Measurements from ENCODE around the gene CYP1A2. TPM values are rescaled to one million over a fixed set of nuclear protein-coding genes. Genes with fewer than 3 reads are reported as not detected.
A peak's percentile ranks its signal among the peaks of the same experiment; 100 is the strongest.

Gene CYP1A2
- total and polyA plus RNA-seq, 9 of the 15 experiments (the other 6 are each of a cell fraction or from before 2014, with no cell fraction given) = not detected

DNA sequence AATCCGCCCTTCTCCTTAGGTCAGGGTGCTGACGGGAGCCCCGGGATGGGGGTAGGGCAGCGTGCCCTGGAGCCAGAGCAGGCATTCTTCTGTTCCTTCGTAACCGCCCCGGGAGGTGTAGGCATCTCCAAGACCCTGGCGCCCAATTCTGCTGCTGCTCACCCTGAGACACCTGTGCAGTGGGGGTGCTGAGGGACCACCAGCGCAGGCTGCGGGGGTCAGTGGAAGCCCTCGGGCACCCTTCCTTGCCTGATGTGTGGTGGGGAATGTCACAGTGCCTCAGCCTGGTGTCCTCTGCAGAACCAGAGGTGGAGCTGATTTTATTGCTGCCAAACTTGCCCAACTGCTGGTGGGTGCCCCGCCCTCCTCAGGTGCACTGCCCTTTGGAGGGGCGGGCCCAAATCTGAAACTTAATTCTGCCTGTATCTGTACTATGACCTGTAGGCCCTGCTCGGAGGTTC is 40.6 kb downstream of the CYP1A2 start:
- ChIA-PET CTCF (ENCODE audit: low intra/inter-chr PET ratio) (no interaction called here), POLR2A (interaction anchor here (0.5 kb wide), 1 partner anchor 7 kb away, joined by 3 read pairs; no protein-coding TSS in a partner anchor)
- peaks cover 74% of the 10 kb centered on the region; the same call in 2 of the 3 replicates for H3K36me3 ChIP-seq (ENCODE audit: control insufficient read depth, insufficient read depth, low read length)
- no peak overlapping the region for H3K4me3 ChIP-seq
- H3K9ac ChIP-seq (ENCODE audit: insufficient read depth in 1 of 2, low read depth in 2 of 2, low read length in 2 of 2) = peak overlapping the region in 1 of 2 experiments; percentile 21; a peak in 1 of 4 replicates
- peaks cover 31 to 56% of the 10 kb centered on the region in 2 experiments for H3K4me1 ChIP-seq (replicated peaks in 1 of 2; ENCODE audit: control insufficient read depth in 2 of 2, insufficient read depth in 2 of 2, low read length in 2 of 2)
- no peak for ATAC-seq
- TF ChIP-seq ZNF165 (CRISPR knock-in tag; IDR thresholded peaks at IDR 0.05; ENCODE audit: borderline replicate concordance) (no peak), POLR2G (IDR thresholded peaks at IDR 0.05; ENCODE audit: low read depth, low read length) (0 out of 2 replicates have a peak, but pooled peaks have one; percentile 18), POLR2H (tag; IDR thresholded peaks at IDR 0.05; ENCODE audit: low read depth) (no peak), DNMT1 (IDR thresholded peaks at IDR 0.05) (no peak), RBM14 (IDR thresholded peaks at IDR 0.05; ENCODE audit: borderline replicate concordance, insufficient read depth, low read depth, low read length) (no peak), RBFOX2 (IDR thresholded peaks at IDR 0.05; ENCODE audit: low read depth, low read length) (0 out of 2 replicates have a peak, but pooled peaks have one; percentile 29), MYBL2 (IDR thresholded peaks at IDR 0.05; ENCODE audit: low read depth) (no peak), MYBL2 (CRISPR knock-in tag; IDR thresholded peaks at IDR 0.05; ENCODE audit: borderline replicate concordance) (no peak)
- no peak overlapping the region for H3K4me2 ChIP-seq (ENCODE audit: insufficient read depth, low read length)
- intact Hi-C loops (cut with micrococcal nuclease) (no loop called here), in situ Hi-C loops (cut with MboI) (no loop called here)
- 87% methylated on average over 14 of the region's 14 CpGs for WGBS (ENCODE audit: insufficient coverage, low coverage, missing lambda C conversion rate)
- no peaks in the 10 kb centered on the region for H3K27me3 ChIP-seq (ENCODE audit: control insufficient read depth in 2 of 2, insufficient read depth in 2 of 2, low read length in 2 of 2)
- no TSS peak for BruUV-seq (replicated peaks)
- H3K9me3 ChIP-seq (replicated peaks; ENCODE audit: control insufficient read depth, insufficient read depth, low read depth, low read length) = no peaks in the 10 kb centered on the region
- H3K9me1 ChIP-seq (ENCODE audit: control insufficient read depth, insufficient read depth, low read length) = no peaks in the 10 kb centered on the region
- no peak for DNase-seq (ENCODE audit: extremely low read depth in 1 of 4, low spot score in 3 of 4)
- FAIRE-seq = no peak
- peaks cover 88% of the 10 kb centered on the region for H3K79me2 ChIP-seq (ENCODE audit: control insufficient read depth, insufficient read depth, low read length)
- H2AFZ ChIP-seq (ENCODE audit: low read depth, low read length) = no peak overlapping the region
- H3K27ac ChIP-seq (ENCODE audit: extremely low read depth, low read depth, low read length) = no peak overlapping the region
- H4K20me1 ChIP-seq (replicated peaks; ENCODE audit: control insufficient read depth, insufficient read depth, low read length) = peaks cover 40% of the 10 kb centered on the region

Data from K562 (cell line).